NB4 (cell line): ENCODE results near the gene SCO2.
"Not testable (repeated sequence)": the region's sequence is repeated elsewhere in the genome, so short reads cannot be mapped to it uniquely, and the experiment has no call there.

Source experiments
- DNase-seq: peaks from one replicate; pipeline ENCODE4 v3.0.0; 2010; ENCODE audit warnings: low read depth
- H3K4me3 ChIP-seq: one replicate; pipeline ENCODE4 v1.5.1; 2011; ENCODE audit warnings: mild to moderate bottlenecking, low read depth, low read length, moderate library complexity
- MAX ChIP-seq: IDR thresholded peaks from 2 replicates; pipeline ENCODE4 v1.6.1; 2011; ENCODE audit warnings: low read depth, low read length
- MYC ChIP-seq: IDR thresholded peaks from 2 replicates; pipeline ENCODE4 v1.6.1; 2011; ENCODE audit warnings: low read depth, low read length
- POLR2A ChIP-seq: IDR thresholded peaks from 2 replicates; pipeline ENCODE4 v1.6.1; 2011; ENCODE audit warnings: mild to moderate bottlenecking; ENCODE audit not compliant: insufficient read length; ENCODE audit errors: extremely low read depth
- TF ChIP-seq, protein P1 (sequence below): IDR thresholded peaks from one replicate; pipeline ENCODE4 v1.5.1; 2012; ENCODE audit warnings: low read depth, low read length

Gene SCO2

DNA sequence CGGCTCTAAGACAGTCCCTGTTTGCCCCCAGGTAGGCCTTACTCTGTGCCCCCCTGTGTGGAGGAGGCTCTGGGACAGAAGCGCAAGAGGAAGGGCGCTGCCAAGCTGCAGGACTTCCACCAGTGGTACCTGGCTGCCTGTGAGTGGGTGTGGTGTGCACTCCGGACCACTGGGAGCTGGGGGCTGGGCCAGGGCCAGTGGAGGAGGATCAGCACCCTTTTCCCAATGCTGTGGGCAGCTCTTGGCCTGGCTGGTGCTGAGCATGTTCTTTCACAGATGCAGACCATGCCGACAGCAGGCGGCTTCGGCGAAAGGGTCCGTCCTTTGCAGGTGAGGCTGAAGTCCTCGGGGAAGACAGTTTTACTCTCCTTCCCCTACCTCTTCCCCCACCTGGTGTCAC, 3.7 kb downstream of the SCO2 start:
- DNase-seq = no peak
- no peak for TF ChIP-seq MYC
- TF ChIP-seq POLR2A = no peak
- TF ChIP-seq, protein P1, sequence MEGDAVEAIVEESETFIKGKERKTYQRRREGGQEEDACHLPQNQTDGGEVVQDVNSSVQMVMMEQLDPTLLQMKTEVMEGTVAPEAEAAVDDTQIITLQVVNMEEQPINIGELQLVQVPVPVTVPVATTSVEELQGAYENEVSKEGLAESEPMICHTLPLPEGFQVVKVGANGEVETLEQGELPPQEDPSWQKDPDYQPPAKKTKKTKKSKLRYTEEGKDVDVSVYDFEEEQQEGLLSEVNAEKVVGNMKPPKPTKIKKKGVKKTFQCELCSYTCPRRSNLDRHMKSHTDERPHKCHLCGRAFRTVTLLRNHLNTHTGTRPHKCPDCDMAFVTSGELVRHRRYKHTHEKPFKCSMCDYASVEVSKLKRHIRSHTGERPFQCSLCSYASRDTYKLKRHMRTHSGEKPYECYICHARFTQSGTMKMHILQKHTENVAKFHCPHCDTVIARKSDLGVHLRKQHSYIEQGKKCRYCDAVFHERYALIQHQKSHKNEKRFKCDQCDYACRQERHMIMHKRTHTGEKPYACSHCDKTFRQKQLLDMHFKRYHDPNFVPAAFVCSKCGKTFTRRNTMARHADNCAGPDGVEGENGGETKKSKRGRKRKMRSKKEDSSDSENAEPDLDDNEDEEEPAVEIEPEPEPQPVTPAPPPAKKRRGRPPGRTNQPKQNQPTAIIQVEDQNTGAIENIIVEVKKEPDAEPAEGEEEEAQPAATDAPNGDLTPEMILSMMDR = no peak
- no peak for TF ChIP-seq MAX
- no peak overlapping the region for H3K4me3 ChIP-seq

DNA sequence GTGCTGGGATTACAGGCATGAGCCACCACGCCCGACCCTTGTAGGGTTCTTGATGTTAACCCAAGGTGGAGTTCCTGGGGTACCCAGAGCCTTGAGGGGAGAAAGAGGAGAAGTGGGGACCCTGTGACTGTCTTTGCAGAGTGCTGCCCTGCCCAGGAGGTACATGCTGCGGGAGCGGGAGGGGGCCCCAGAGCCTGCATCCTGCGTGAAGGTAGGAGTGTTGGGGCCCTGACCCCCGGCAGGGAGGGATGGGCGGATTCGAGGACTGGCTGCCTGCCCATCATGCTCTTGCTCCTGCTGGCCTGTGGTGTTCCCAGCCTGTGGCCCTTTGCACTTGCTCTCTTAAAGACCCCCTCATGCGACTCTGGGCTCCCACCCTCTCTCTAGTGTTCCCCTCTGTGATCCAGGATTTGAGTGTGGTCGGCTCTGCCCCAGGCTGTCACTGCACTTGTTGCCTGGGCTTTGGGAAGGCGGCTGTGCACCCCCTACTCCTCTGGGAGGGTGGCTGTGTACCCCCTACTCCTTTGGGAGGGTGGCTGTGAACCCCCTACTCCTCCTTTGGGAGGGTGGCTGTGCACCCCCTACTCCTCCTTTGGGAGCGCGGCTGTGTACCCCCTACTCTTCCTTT, 4.5 kb downstream of the SCO2 start:
- no peak for TF ChIP-seq POLR2A
- TF ChIP-seq, protein P1 = no peak
- TF ChIP-seq MYC = no peak
- TF ChIP-seq MAX = no peak
- no peak overlapping the region for H3K4me3 ChIP-seq
- no peak for DNase-seq

- DNase-seq, H3K4me3 ChIP-seq: not testable (repeated sequence)
Observed at GRCh38 chr22:50520184-50520583, 5.2 kb downstream of the SCO2 start.

DNA sequence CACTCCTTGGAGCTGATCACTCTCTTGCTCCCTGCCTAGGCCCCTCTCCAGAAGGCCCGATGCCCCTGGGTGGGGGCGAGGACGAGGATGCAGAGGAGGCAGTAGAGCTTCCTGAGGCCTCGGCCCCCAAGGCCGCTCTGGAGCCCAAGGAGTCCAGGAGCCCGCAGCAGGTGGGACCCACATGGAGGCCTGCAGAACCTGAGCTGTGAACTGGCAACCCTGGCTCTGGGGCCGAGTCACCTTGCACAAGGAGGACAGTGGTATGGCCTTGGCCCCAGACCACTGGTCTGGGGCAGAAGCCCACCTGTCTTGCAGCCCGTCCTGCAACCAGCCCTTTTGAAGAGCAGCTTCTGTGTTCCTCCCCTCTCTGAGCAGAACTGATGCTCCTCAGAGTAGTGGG, 6.2 kb downstream of the SCO2 start:
- no peak for TF ChIP-seq POLR2A
- TF ChIP-seq MYC = no peak
- TF ChIP-seq, protein P1 = no peak
- no peak for TF ChIP-seq MAX
- H3K4me3 ChIP-seq = no peak overlapping the region
- DNase-seq = no peak

GRCh38 chr22:50518606-50519005, 6.8 kb downstream of the SCO2 start:
- no peak for TF ChIP-seq MYC
- DNase-seq = no peak
- H3K4me3 ChIP-seq = no peak overlapping the region

DNA sequence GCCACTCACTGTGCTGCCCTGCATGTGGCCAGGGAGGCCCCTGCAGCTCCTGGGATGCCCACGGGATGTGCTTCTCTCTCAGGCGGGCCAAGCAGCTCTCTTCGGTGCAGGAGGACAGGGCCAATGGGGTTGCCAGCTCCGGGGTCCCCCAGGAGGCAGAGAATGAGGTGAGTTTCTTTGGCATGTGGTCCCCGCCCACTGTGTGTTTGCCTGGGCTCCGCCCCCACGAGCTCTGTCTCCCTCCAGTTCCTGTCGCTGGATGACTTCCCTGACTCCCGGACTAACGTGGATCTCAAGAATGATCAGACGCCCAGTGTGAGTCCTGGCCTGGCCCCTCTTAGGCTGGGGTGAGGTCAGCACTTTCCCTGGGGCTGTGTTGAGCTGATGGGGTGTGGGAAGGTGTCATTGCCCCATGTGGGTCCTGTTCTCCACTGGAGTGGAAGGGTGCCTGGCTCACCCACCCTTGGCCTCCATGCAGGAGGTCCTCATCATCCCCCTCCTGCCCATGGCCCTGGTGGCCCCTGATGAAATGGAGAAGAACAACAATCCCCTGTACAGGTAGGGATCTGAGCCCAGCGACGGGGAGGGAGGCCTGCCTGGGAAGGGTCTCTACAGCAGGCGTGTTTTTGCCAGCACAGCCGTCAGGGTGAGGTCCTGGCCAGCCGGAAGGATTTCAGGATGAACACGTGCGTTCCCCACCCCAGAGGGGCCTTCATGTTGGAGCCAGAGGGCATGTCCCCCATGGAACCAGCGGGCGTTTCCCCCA, 7.7 kb downstream of the SCO2 start:
- TF ChIP-seq, protein P1 = no peak
- TF ChIP-seq MYC (no peak), POLR2A (no peak), MAX (no peak)
- no peak for DNase-seq
- no peak overlapping the region for H3K4me3 ChIP-seq

DNA sequence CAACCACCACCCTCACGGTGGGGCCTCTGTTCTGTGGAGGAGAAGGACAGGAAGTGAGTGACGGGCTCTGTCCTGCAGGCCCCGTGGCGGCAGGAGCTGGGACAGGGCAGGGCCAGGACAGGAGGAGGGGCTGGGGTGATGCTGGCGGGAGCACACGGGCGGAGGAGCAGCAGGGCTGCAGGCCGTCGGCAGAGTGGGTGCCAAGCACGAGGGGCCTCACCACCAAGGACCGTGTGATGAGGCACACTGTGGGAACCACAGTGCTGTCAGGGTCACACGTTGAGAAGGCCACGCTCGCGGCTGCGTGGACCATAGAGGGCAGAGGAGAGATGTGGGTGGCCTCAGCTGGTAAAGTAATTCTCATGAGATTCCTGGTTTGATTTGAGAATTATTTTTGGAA, 8.5 kb downstream of the SCO2 start:
- DNase-seq = no peak
- TF ChIP-seq, protein P1 = no peak
- no peak for TF ChIP-seq MYC
- no peak for TF ChIP-seq POLR2A

More for the DNA sequence above, 8.5 kb downstream of the SCO2 start:
- no peak overlapping the region for H3K4me3 ChIP-seq
